HCT116 (cell line): ENCODE data around the gene C10orf53. TPM values are rescaled to one million over a fixed set of nuclear protein-coding genes. Genes with fewer than 3 reads are reported as not detected.

Source experiments
- ATAC-seq: fragments of 200-7000 bp; cut with Tn5 transposase; 2 replicates; pipeline ENCODE4 v1.9.1; 2020; ENCODE audit warnings: mild to moderate bottlenecking, moderate library complexity
- BruUV-seq: library from RNA; stranded (reverse); fragments of 400-500 nt; replicated peaks from 2 replicates; lab custom pipeline; 2021; lab: Mats Ljungman, UMichigan
- CTCF ChIA-PET: fragments of 300-600 bp; sonication (Branson Sonifier 250); formaldehyde crosslinking; loops from one replicate; lab custom pipeline; 2021; ENCODE audit warnings: antibody characterized with exemption; lab: Charles Lee
- POLR2A ChIA-PET: fragments of 300-600, 350-600 bp; sonication (Branson Sonifier 250); formaldehyde crosslinking; loops from one replicate; lab custom pipeline; 2021; ENCODE audit warnings: antibody characterized with exemption; lab: Charles Lee
- RAD21 ChIA-PET, 2 experiments: fragments of 300-600 bp; sonication (Branson Sonifier 250); formaldehyde crosslinking; loops; one replicate each; lab custom pipeline; 2023; ENCODE audit warnings: low total read pairs in 2 of 2; ENCODE audit not compliant: uncharacterized antibody in 2 of 2, unreplicated experiment in 2 of 2, low non-redundant PET in 1 of 2; lab: Charles Lee
- DNase-seq: peaks from one replicate; pipeline ENCODE4 v3.0.0-alpha.2; 2010; ENCODE audit warnings: low read depth, low spot score
- H2AFZ ChIP-seq: fragments of 200-600 bp; shearing (Covaris generic), sonication (generic); 2 replicates; pipeline ENCODE4 v1.6.1; 2017; ENCODE audit warnings: low read depth, mixed run types, mixed read lengths, antibody characterized with exemption, low read length; ENCODE audit not compliant: poor library complexity, severe bottlenecking
- H3K27ac ChIP-seq: 2 replicates; pipeline ENCODE4 v1.5.1; 2012; ENCODE audit warnings: low read depth, low read length
- H3K27me3 ChIP-seq: fragments of 200-600 bp; sonication (generic); 2 replicates; pipeline ENCODE4 v1.6.1; 2016; ENCODE audit warnings: mixed run types, low read length, mixed read lengths; ENCODE audit not compliant: insufficient read depth
- H3K36me3 ChIP-seq, 2 experiments: fragments of 200-500 bp in 1 of 2; fragments of 200-600 bp in 1 of 2; sonication (Bioruptor generic) in 1 of 2; sonication (generic) in 1 of 2; 2 replicates each; pipeline versions ENCODE4 v1.5.1 to v1.6.1; 2014 to 2016; ENCODE audit warnings: low read length in 2 of 2, inconsistent platforms in 1 of 2, mixed read lengths in 1 of 2, mixed run types in 1 of 2; ENCODE audit not compliant: insufficient read depth in 2 of 2, control insufficient read depth in 1 of 2
- H3K4me1 ChIP-seq, 2 experiments: fragments of 200-600 bp in 1 of 2; sonication (generic) in 1 of 2; 2 replicates each; pipeline versions ENCODE4 v1.5.1 to v1.6.1; 2012 to 2017; ENCODE audit warnings: low read length in 2 of 2, inconsistent platforms in 1 of 2, mild to moderate bottlenecking in 1 of 2, mixed read lengths in 1 of 2, mixed run types in 1 of 2, moderate library complexity in 1 of 2; ENCODE audit not compliant: insufficient read depth in 2 of 2, control insufficient read depth in 1 of 2
- H3K4me2 ChIP-seq: fragments of 200-600 bp; sonication (generic); 2 replicates; pipeline ENCODE4 v1.6.1; 2017; ENCODE audit warnings: mixed run types, low read length, mixed read lengths
- H3K4me3 ChIP-seq, 2 experiments: fragments of 200-600 bp in 1 of 2; sonication (generic) in 1 of 2; replicated peaks in 1 of 2; 2 replicates each; pipeline ENCODE4 v1.5.1; 2011 to 2016; ENCODE audit warnings: low read length in 2 of 2, control low read depth in 1 of 2, low read depth in 1 of 2, mild to moderate bottlenecking in 1 of 2, mixed read lengths in 1 of 2, mixed run types in 1 of 2
- H3K79me2 ChIP-seq: fragments of 200-600 bp; sonication (generic); 2 replicates; pipeline ENCODE4 v1.6.1; 2017; ENCODE audit warnings: mild to moderate bottlenecking, mixed run types, low read length, moderate library complexity, mixed read lengths; ENCODE audit not compliant: insufficient read depth
- H3K9ac ChIP-seq: fragments of 200-600 bp; sonication (generic); 2 replicates; pipeline ENCODE4 v1.6.1; 2016; ENCODE audit warnings: low read length, mixed read lengths
- H3K9me2 ChIP-seq: fragments of 200-600 bp; sonication (generic), shearing (Covaris generic); 2 replicates; pipeline ENCODE4 v1.6.1; 2017; ENCODE audit warnings: mixed run types, mild to moderate bottlenecking, moderate library complexity; ENCODE audit not compliant: insufficient read depth
- H3K9me3 ChIP-seq, 2 experiments: fragments of 200-500 bp in 1 of 2; fragments of 200-600 bp in 1 of 2; sonication (Bioruptor generic) in 1 of 2; sonication (generic) in 1 of 2; 2 replicates each; pipeline ENCODE4 v1.6.1; 2014 to 2017; ENCODE audit warnings: low read length in 2 of 2, mixed read lengths in 2 of 2, inconsistent platforms in 1 of 2, low read depth in 1 of 2, mild to moderate bottlenecking in 1 of 2, mixed run types in 1 of 2, moderate library complexity in 1 of 2; ENCODE audit not compliant: control insufficient read depth in 1 of 2, insufficient read depth in 1 of 2
- H4K20me1 ChIP-seq: fragments of 200-600 bp; sonication (generic), shearing (Covaris generic); 2 replicates; pipeline ENCODE4 v1.6.1; 2017; ENCODE audit warnings: mixed run types, mild to moderate bottlenecking, moderate library complexity; ENCODE audit not compliant: insufficient read depth
- CEBPB ChIP-seq: IDR thresholded peaks from 2 replicates; pipeline ENCODE4 v1.6.1; 2012; ENCODE audit warnings: low read depth
- EGR1 ChIP-seq: IDR thresholded peaks from 2 replicates; pipeline ENCODE4 v1.6.1; 2012; ENCODE audit warnings: low read depth
- ELF1 ChIP-seq: IDR thresholded peaks from 2 replicates; pipeline ENCODE4 v1.6.1; 2012; ENCODE audit warnings: low read depth, borderline replicate concordance
- EZH2 ChIP-seq: fragments of 200-600 bp; sonication (generic); IDR thresholded peaks from 2 replicates; pipeline ENCODE4 v1.6.1; 2017; ENCODE audit warnings: antibody characterized with exemption, mixed run types
- FOSL1 ChIP-seq: IDR thresholded peaks from 2 replicates; pipeline ENCODE4 v1.6.1; 2012; ENCODE audit warnings: low read depth
- POLR2A ChIP-seq: IDR thresholded peaks from 2 replicates; pipeline ENCODE4 v1.7.0; 2011; ENCODE audit warnings: borderline replicate concordance; ENCODE audit not compliant: insufficient read depth, insufficient read length; ENCODE audit errors: extremely low read depth
- POLR2AphosphoS5 ChIP-seq: IDR thresholded peaks from 2 replicates; pipeline ENCODE4 v1.6.1; 2011; ENCODE audit warnings: mild to moderate bottlenecking, low read depth, low read length, moderate library complexity
- RAD21 ChIP-seq: IDR thresholded peaks from 2 replicates; pipeline ENCODE4 v1.6.1; 2012; ENCODE audit warnings: low read depth, mild to moderate bottlenecking
- SP1 ChIP-seq: IDR thresholded peaks from 2 replicates; pipeline ENCODE4 v1.6.1; 2012; ENCODE audit warnings: low read depth
- TCF7L2 ChIP-seq: IDR thresholded peaks from 2 replicates; pipeline ENCODE4 v1.7.0; 2011; ENCODE audit warnings: borderline replicate concordance, inconsistent platforms; ENCODE audit not compliant: insufficient read depth, insufficient read length; ENCODE audit errors: extremely low read depth
- ZFX ChIP-seq: fragments of 450-650 bp; IDR thresholded peaks from 2 replicates; pipeline ENCODE4 v1.6.1; 2017
- intact Hi-C: fragments of 100-400 bp; cut with micrococcal nuclease; formaldehyde crosslinking; loops from 2 replicates; pipeline ENCODE4 v1.10.0; 2022
- total RNA-seq: library from RNA; stranded (reverse); gene quantifications from one replicate; pipeline ENCODE4 v1.2.1, GENCODE V29; 2021; ENCODE audit not compliant: unreplicated experiment
- TF ChIP-seq, protein P1 (sequence below): IDR thresholded peaks from 2 replicates; pipeline ENCODE4 v1.6.1; 2012
- TF ChIP-seq, protein P2 (sequence below), 3 experiments: fragments of 200-600 bp in 1 of 3; sonication (generic) in 1 of 3; IDR thresholded peaks in 2 of 3; conservative IDR thresholded peaks in 1 of 3; 2 replicates each; pipeline ENCODE4 v1.5.1; 2012 to 2017; ENCODE audit warnings: low read depth in 2 of 3, low read length in 2 of 3, antibody characterized with exemption in 1 of 3, borderline replicate concordance in 1 of 3, control low read depth in 1 of 3, mild to moderate bottlenecking in 1 of 3, mixed read lengths in 1 of 3, mixed run types in 1 of 3, moderate library complexity in 1 of 3; ENCODE audit not compliant: insufficient read depth in 1 of 3
- TF ChIP-seq, protein P3 (sequence below): IDR thresholded peaks from 2 replicates; pipeline ENCODE4 v1.6.1; 2012

C10orf53 gene
- total RNA-seq, 1 experiment from 2014 or later: not detected

DNA sequence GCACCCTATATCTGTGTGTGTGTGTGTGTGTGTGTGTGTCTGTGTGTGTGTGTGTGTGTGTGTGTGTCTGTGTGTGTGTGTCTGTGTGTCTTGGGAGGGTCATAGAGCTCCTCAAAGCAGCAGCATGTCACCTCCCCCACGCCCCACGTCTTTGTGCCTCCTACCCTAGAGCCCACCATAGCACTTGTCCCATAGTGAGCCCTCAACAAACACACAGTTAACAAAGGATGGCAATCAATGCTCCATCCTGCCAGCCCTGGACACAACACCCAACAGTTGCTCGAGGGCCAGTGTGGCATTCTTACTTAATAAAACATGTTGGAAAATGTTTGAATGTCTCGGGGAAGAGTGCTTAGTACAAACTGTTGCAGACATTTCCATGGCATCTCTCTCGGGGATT lies 30.5 kb downstream of the C10orf53 start (continued):
- TF ChIP-seq RAD21 (no peak), ELF1 (no peak), SP1 (no peak), ZFX (no peak)

DNA sequence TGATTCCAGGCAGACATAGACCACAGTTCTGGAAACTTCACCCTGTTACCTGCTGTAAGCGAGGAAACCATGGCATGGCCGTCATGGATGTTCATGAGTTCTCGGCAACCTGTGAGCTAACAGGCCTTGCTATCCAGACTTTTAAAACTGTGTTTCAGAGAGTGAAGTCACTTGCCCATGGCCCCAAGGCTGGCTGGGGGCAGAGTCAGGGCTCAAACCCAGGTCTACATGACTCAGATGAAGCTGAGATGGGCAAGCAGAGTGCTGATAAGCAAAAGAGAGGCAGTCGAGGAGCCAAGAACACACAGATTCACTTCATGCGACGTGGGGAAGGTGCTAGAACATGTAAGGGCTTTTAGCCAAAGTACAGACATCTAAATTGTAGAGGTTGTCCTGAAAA lies 31.5 kb downstream of the C10orf53 start:
- CTCF ChIA-PET: no interaction called here
- Histone ChIP-seq H3K9me2 (no peaks in the 10 kb centered on the region), H3K79me2 (no peaks in the 10 kb centered on the region), H3K9ac (no peak overlapping the region), H3K4me3 (no peak overlapping the region), H3K9me3 (no peaks in the 10 kb centered on the region), H3K4me2 (no peak overlapping the region), H3K27ac (no peak overlapping the region), H3K36me3 (no peaks in the 10 kb centered on the region), H3K4me1 (no peaks in the 10 kb centered on the region), H3K27me3 (peaks cover 16% of the 10 kb centered on the region; the same call in 1 of the 2 replicates), H4K20me1 (no peaks in the 10 kb centered on the region), H2AFZ (no peak overlapping the region)
- intact Hi-C loops: no loop called here
- no peak for TF ChIP-seq FOSL1
- no peak for ATAC-seq
- BruUV-seq: no TSS peak
- RAD21 ChIA-PET: no interaction called here
- POLR2A ChIA-PET: no interaction called here
- DNase-seq: no peak

DNA sequence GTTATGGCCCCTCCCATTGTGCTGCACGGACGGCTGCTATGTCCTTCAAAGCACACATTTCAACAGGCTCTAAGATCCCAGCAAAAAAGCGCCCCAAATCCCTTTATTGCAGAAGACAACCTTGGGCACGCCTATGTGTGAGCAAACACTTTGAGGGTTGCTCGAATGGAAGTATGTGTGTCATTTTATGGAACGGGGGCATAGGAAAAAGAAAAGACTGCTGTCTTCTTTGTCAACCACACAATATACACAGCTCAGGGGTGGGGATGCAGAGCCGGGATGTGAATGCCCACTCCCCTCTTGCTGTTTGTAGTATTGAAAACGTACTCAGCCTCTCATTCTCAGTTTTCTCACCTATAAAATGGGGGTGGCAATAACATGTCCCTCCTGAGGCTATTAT lies 32.0 kb downstream of the C10orf53 start:
- DNase-seq (no peak), ATAC-seq (no peak)
- Histone ChIP-seq H3K4me3 (no peak overlapping the region), H3K4me1 (no peaks in the 10 kb centered on the region), H3K9ac (no peak overlapping the region), H3K9me2 (no peaks in the 10 kb centered on the region), H3K27me3 (peaks cover 12% of the 10 kb centered on the region; the same call in 1 of the 2 replicates), H3K27ac (no peak overlapping the region), H3K36me3 (no peaks in the 10 kb centered on the region), H3K9me3 (no peaks in the 10 kb centered on the region), H3K4me2 (no peak overlapping the region), H2AFZ (no peak overlapping the region), H4K20me1 (no peaks in the 10 kb centered on the region), H3K79me2 (no peaks in the 10 kb centered on the region)
- intact Hi-C loops: no loop called here
- POLR2A ChIA-PET: no interaction called here
- CTCF ChIA-PET: no interaction called here
- RAD21 ChIA-PET: no interaction called here
- TF ChIP-seq POLR2A: no peak
- TF ChIP-seq EGR1: no peak
- TF ChIP-seq, protein P1, sequence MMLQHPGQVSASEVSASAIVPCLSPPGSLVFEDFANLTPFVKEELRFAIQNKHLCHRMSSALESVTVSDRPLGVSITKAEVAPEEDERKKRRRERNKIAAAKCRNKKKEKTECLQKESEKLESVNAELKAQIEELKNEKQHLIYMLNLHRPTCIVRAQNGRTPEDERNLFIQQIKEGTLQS: no peak
- no peak for TF ChIP-seq POLR2AphosphoS5
- TF ChIP-seq CEBPB: no peak
- TF ChIP-seq TCF7L2: no peak
- no peak for TF ChIP-seq EZH2
- no peak for TF ChIP-seq SP1
- TF ChIP-seq, protein P2, sequence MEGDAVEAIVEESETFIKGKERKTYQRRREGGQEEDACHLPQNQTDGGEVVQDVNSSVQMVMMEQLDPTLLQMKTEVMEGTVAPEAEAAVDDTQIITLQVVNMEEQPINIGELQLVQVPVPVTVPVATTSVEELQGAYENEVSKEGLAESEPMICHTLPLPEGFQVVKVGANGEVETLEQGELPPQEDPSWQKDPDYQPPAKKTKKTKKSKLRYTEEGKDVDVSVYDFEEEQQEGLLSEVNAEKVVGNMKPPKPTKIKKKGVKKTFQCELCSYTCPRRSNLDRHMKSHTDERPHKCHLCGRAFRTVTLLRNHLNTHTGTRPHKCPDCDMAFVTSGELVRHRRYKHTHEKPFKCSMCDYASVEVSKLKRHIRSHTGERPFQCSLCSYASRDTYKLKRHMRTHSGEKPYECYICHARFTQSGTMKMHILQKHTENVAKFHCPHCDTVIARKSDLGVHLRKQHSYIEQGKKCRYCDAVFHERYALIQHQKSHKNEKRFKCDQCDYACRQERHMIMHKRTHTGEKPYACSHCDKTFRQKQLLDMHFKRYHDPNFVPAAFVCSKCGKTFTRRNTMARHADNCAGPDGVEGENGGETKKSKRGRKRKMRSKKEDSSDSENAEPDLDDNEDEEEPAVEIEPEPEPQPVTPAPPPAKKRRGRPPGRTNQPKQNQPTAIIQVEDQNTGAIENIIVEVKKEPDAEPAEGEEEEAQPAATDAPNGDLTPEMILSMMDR (IDR thresholded peaks at IDR 0.05 in 2 of 3, conservative IDR thresholded peaks at IDR 0.05 in 1 of 3; ENCODE audit: borderline replicate concordance in 1 of 3, insufficient read depth in 1 of 3, low read depth in 2 of 3, low read length in 2 of 3): no peak
- TF ChIP-seq, protein P3, sequence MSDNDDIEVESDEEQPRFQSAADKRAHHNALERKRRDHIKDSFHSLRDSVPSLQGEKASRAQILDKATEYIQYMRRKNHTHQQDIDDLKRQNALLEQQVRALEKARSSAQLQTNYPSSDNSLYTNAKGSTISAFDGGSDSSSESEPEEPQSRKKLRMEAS: no peak
- BruUV-seq: no TSS peak
